B cell (primary cell): ENCODE results near the gene MLLT3. TPM values are rescaled to one million over a fixed set of nuclear protein-coding genes. Genes with fewer than 3 reads are reported as not detected.
A peak's percentile ranks its signal among the peaks of the same experiment; 100 is the strongest.

Experiments used
- ATAC-seq: fragments of 200-7000 bp; cut with Tn5 transposase; one replicate; pipeline ENCODE4 v1.10.0; 2021; ENCODE audit warnings: low read depth, mild to moderate bottlenecking, moderate number of reproducible peaks, moderate library complexity
- CTCF ChIA-PET: fragments of 350-600 bp; sonication (Branson Sonifier 250); formaldehyde crosslinking; loops from one replicate; lab custom pipeline; 2021; ENCODE audit warnings: antibody characterized with exemption, inconsistent platforms; lab: Charles Lee
- POLR2A ChIA-PET: fragments of 350-600 bp; sonication (Branson Sonifier 250); formaldehyde crosslinking; loops from one replicate; lab custom pipeline; 2021; ENCODE audit warnings: antibody characterized with exemption; lab: Charles Lee
- DNase-seq: peaks from one replicate; pipeline ENCODE4 v3.0.0; 2013
- H2AFZ ChIP-seq: 2 replicates; pipeline ENCODE4 v1.6.1; 2012; ENCODE audit warnings: mild to moderate bottlenecking, low read depth, low read length; ENCODE audit not compliant: insufficient read depth, poor library complexity, severe bottlenecking
- H3K27ac ChIP-seq, 2 donors: 1 replicate in 1 of 2; 2 replicates in 1 of 2; pipeline ENCODE4 v1.5.1; 2012 to 2013; ENCODE audit warnings: low read length in 2 of 2, mild to moderate bottlenecking in 2 of 2, moderate library complexity in 1 of 2
- H3K27me3 ChIP-seq, 4 experiments: fragments of 200-600 bp in 1 of 4; sonication (generic) in 1 of 4; replicated peaks in 1 of 4; 1 replicate in 2 of 4; 2 replicates in 2 of 4; pipeline versions ENCODE4 v1.6.1 to v1.7.0; 2013 to 2016; ENCODE audit warnings: low read length in 3 of 4, mild to moderate bottlenecking in 2 of 4, mixed read lengths in 1 of 4, moderate library complexity in 1 of 4; ENCODE audit not compliant: insufficient read depth in 4 of 4, control insufficient read depth in 3 of 4; ENCODE audit errors: control extremely low read depth in 1 of 4
- H3K36me3 ChIP-seq, 2 experiments: replicated peaks in 1 of 2; 1 replicate in 1 of 2; 2 replicates in 1 of 2; pipeline versions ENCODE4 v1.6.1 to v1.7.1; 2013; ENCODE audit warnings: low read length in 1 of 2; ENCODE audit not compliant: insufficient read depth in 2 of 2, control insufficient read depth in 1 of 2; ENCODE audit errors: control extremely low read depth in 1 of 2, extremely low read depth in 1 of 2
- H3K4me1 ChIP-seq, 2 donors: fragments of 200-600 bp in 1 of 2; sonication (generic) in 1 of 2; 1 replicate in 1 of 2; 2 replicates in 1 of 2; pipeline versions ENCODE4 v1.5.1 to v1.6.1; 2013 to 2017; ENCODE audit warnings: low read length in 2 of 2; ENCODE audit not compliant: control insufficient read depth in 2 of 2, insufficient read depth in 2 of 2
- H3K4me2 ChIP-seq: replicated peaks from 2 replicates; pipeline ENCODE3; 2012; ENCODE audit warnings: mild to moderate bottlenecking, low read depth, low read length; ENCODE audit not compliant: poor library complexity, severe bottlenecking
- H3K4me3 ChIP-seq, 5 experiments: fragments of 200-600 bp in 1 of 5; sonication (generic) in 1 of 5; 1 replicate in 3 of 5; 2 replicates in 2 of 5; pipeline versions ENCODE4 v1.5.1 to v1.7.0; 2011 to 2016; ENCODE audit warnings: low read length in 4 of 5, mild to moderate bottlenecking in 4 of 5, low read depth in 2 of 5, control low read depth in 1 of 5, moderate library complexity in 1 of 5; ENCODE audit not compliant: insufficient read depth in 1 of 5; ENCODE audit errors: control extremely low read depth in 1 of 5, extremely low read depth in 1 of 5
- H3K79me2 ChIP-seq: fragments of 200-600 bp; sonication (generic); one replicate; pipeline ENCODE4 v1.6.0; 2016; ENCODE audit warnings: low read length; ENCODE audit not compliant: control insufficient read depth, insufficient read depth
- H3K9ac ChIP-seq: fragments of 200-600 bp; sonication (generic); 2 replicates; pipeline ENCODE4 v1.6.1; 2017; ENCODE audit warnings: mild to moderate bottlenecking, low read length, moderate library complexity
- H3K9me3 ChIP-seq, 3 donors: one replicate each; pipeline versions ENCODE4 v1.6.1 to v1.7.1; 2013; ENCODE audit warnings: low read length in 2 of 3; ENCODE audit not compliant: control insufficient read depth in 2 of 3, insufficient read depth in 1 of 3; ENCODE audit errors: control extremely low read depth in 1 of 3
- H4K20me1 ChIP-seq: 2 replicates; pipeline ENCODE4 v1.6.0; 2012; ENCODE audit warnings: mild to moderate bottlenecking, low read length; ENCODE audit not compliant: insufficient read depth, control insufficient read depth, poor library complexity, severe bottlenecking
- H3K27ac Mint-ChIP-seq: one replicate; pipeline ENCODE4 v1.8.0; 2021; ENCODE audit warnings: mixed read lengths
- H3K27me3 Mint-ChIP-seq: one replicate; pipeline ENCODE4 v1.8.0; 2021; ENCODE audit warnings: mixed read lengths
- H3K4me1 Mint-ChIP-seq: one replicate; pipeline ENCODE4 v1.8.0; 2021; ENCODE audit warnings: mixed read lengths
- H3K4me3 Mint-ChIP-seq: one replicate; pipeline ENCODE4 v1.8.0; 2021; ENCODE audit warnings: mixed read lengths
- H3K9me3 Mint-ChIP-seq: one replicate; pipeline ENCODE4 v1.8.0; 2022; ENCODE audit warnings: mixed read lengths; ENCODE audit not compliant: insufficient read depth
- CTCF ChIP-seq: fragments of 200-600 bp; IDR thresholded peaks from one replicate; pipeline ENCODE4 v1.8.0; 2022; ENCODE audit warnings: antibody characterized with exemption, mild to moderate bottlenecking
- EZH2 ChIP-seq: IDR thresholded peaks from 2 replicates; pipeline ENCODE4 v1.6.1; 2012; ENCODE audit warnings: borderline replicate concordance, low read depth, mild to moderate bottlenecking, moderate library complexity, low read length; ENCODE audit not compliant: insufficient read depth, poor library complexity, severe bottlenecking
- WGBS: methylation state at CpG from one replicate; pipeline ENCODE4 v1.1.5; 2013; ENCODE audit warnings: missing lambda C conversion rate; ENCODE audit not compliant: insufficient coverage; 5-methylcytosine and 5-hydroxymethylcytosine counted together
- intact Hi-C: fragments of 100-400 bp; cut with micrococcal nuclease; formaldehyde crosslinking; loops from one replicate; pipeline ENCODE4 v1.10.0; 2022
- polyA plus RNA-seq: library from polyadenylated mRNA; depleted of rRNA; stranded (reverse); fragments of >200 nt; gene quantifications from 2 replicates; pipeline ENCODE4 v1.2.3, GENCODE V29; 2012
- total RNA-seq, 2 donors: library from RNA; stranded (reverse); fragments of 120-200 nt in 1 of 2; gene quantifications; 1 replicate in 1 of 2; 2 replicates in 1 of 2; pipeline versions ENCODE4 v1.2.3 to v1.2.4, GENCODE V29; 2013 to 2022

MLLT3 gene
- total and polyA plus RNA-seq, 2 donors (not counting 1 experiment from before 2014, with no cell fraction given): 3.4 to 3.6 TPM

- H3K27me3 ChIP-seq: no peaks in the 10 kb centered on the region
- peaks cover 3 to 7% of the 10 kb centered on the region in 2 donors for H3K4me1 ChIP-seq
- ChIA-PET POLR2A (no interaction called here), CTCF (no interaction called here)
- H3K4me3 ChIP-seq: no peak overlapping the region
- no peaks in the 10 kb centered on the region for H4K20me1 ChIP-seq
- intact Hi-C loops: no loop called here
- TF ChIP-seq CTCF (no peak), EZH2 (no peak)
- H3K4me3 Mint-ChIP-seq: no peak overlapping the region
- H3K36me3 ChIP-seq: no peaks in the 10 kb centered on the region
- H3K9me3 ChIP-seq: peaks cover 0 to 4% (median 0%) of the 10 kb centered on the region in 3 donors
- H3K79me2 ChIP-seq: no peaks in the 10 kb centered on the region
- H3K27ac Mint-ChIP-seq: no peak overlapping the region
- H3K27me3 Mint-ChIP-seq: no peaks in the 10 kb centered on the region
- peaks cover 9% of the 10 kb centered on the region for H3K4me1 Mint-ChIP-seq
- H3K27ac ChIP-seq: no peak overlapping the region
- no peak for DNase-seq
- no peak overlapping the region for H3K9ac ChIP-seq
- WGBS: 100% methylated on average over 3 of the region's 3 CpGs
- H3K9me3 Mint-ChIP-seq: no peaks in the 10 kb centered on the region
- H2AFZ ChIP-seq: no peak overlapping the region
- H3K4me2 ChIP-seq: no peak overlapping the region
- no peak for ATAC-seq
Observed at GRCh38 chr9:20509466-20509865, 112.8 kb downstream of the MLLT3 start.

DNA sequence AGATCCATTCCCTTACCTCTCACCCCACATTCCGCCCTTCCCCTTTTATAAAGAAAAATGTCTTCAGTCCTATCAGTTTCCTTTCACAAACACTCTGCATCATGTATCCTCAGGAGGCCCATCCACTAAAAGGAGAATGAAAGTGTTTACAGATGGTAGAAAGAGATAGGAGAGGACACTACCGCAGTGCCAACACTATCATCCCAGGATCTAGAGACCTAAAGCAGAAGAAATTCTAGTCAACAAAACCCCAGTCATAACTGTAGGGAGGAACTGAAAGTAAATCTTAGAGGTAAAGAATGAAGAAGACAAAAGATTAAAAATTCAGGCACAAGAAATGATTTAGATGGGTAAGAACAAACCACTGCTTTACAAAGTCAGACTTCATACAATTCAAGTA lies 114.1 kb downstream of the MLLT3 start:
- H3K27ac ChIP-seq: no peak overlapping the region
- no peaks in the 10 kb centered on the region for H3K27me3 ChIP-seq
- intact Hi-C loops: no loop called here
- no CpG with 5 or more reads among the region's 2 CpGs for WGBS
- no peaks in the 10 kb centered on the region for H3K79me2 ChIP-seq
- no peaks in the 10 kb centered on the region for H4K20me1 ChIP-seq
- H3K4me3 ChIP-seq: no peak overlapping the region
- H3K9ac ChIP-seq: no peak overlapping the region
- Mint-ChIP-seq H3K27me3 (no peaks in the 10 kb centered on the region), H3K4me3 (no peak overlapping the region), H3K9me3 (no peaks in the 10 kb centered on the region), H3K4me1 (peaks cover 9% of the 10 kb centered on the region), H3K27ac (no peak overlapping the region)
- ChIA-PET POLR2A (no interaction called here), CTCF (no interaction called here)
- H3K4me2 ChIP-seq: no peak overlapping the region
- H3K4me1 ChIP-seq: peaks cover 3 to 7% of the 10 kb centered on the region in 2 donors
- no peak for TF ChIP-seq CTCF
- ATAC-seq (no peak), DNase-seq (peak; percentile 7)
- H3K9me3 ChIP-seq: peaks cover 0 to 4% (median 0%) of the 10 kb centered on the region in 3 donors
- H2AFZ ChIP-seq: no peak overlapping the region
- no peaks in the 10 kb centered on the region for H3K36me3 ChIP-seq
